ENCODE measurements around the gene ADARB1.

ADARB1 gene

GRCh38 chr21:45154511-45155508 lies 80.4 kb downstream of the ADARB1 start:
- DNase-seq, result no peak

GRCh38 chr21:45155910-45156309 lies 81.5 kb downstream of the ADARB1 start:
- DNase-seq, result no peak

DNA sequence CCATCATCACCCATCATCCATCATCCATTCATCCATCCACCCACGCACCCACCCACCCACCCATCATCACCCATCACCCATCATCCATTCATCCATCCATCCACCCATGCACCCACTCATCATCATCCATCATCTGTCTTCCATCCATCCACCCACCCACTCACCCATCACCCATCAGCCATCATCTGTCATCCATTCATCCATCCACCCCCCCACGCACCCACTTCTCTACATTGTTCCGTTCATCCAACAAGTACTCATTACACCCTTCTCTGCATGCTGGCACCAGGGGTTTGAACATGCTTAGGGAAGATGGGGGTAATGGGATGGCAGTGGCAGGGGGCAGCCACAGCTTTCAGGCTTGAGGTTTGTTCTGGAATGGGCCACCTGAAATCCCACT lies 82.1 kb downstream of the ADARB1 start:
- DNase-seq, result no peak

DNA sequence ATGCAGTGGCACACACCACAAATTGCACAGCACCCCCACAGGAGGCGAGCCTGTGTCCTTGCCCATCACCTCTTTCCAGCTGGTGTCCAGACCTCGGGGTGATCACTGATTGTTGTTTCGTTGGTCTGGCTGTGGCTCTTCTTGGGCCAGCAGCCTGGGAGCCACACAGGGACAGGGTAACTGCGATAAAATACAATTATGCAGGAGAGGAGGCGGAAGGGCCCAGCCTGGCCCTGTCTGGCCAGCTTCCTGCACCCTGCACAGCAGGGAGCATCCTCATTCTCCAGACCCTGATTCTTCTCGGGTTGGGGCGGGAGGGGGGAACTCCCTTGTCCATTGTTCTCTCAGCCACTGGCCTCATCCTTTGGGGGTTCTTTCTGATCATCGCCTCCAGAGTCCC lies 83.6 kb downstream of the ADARB1 start:
- DNase-seq, result no peak

DNA sequence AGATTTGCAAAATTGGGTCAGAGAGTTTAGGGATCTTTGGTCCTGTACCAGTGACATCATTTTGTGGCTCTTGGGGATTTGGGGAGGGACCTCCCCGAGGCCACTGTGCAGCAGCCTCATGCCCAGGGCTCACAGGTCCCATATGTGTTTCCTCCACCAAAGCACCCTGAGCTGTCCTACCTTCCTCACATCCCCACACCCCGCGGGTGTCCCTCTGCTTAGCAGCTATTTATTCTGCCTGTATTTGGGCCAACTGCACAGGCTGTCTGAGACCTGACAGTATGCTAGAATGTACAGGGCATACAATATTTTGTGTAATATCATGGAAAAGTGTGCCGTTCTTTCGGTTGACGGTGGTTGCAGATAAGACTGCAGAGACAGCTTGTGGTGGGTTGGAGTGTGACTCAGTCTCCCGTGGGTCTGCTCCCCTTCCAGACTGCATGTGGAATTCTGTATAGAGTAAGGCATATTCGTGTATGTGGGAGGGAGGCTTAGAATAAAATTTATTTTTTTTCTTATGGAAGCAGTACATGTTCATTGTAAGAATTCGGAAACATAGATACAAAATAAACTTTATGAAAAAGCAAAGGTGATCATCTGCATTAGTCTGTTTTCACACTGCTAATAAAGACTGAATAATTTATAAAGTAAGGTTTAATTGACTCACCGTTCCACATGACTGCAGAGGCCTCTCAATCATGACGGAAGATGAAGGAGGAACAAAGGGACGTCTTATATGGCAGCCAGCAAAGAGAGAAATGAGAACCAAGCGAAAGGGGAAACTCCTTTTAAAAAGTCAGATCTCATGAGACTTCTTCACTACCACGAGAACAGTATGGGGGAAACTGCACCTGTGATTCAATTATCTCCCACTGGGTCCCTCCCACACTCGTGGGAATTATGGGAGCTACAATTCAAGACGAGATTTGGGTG lies 84.4 kb downstream of the ADARB1 start:
- DNase-seq, result no peak

- DNase-seq, result no peak
Measured at GRCh38 chr21:45160198-45160597, 85.8 kb downstream of the ADARB1 start.

GRCh38 chr21:45161038-45161945 lies 86.9 kb downstream of the ADARB1 start:
- no peak for DNase-seq

DNA sequence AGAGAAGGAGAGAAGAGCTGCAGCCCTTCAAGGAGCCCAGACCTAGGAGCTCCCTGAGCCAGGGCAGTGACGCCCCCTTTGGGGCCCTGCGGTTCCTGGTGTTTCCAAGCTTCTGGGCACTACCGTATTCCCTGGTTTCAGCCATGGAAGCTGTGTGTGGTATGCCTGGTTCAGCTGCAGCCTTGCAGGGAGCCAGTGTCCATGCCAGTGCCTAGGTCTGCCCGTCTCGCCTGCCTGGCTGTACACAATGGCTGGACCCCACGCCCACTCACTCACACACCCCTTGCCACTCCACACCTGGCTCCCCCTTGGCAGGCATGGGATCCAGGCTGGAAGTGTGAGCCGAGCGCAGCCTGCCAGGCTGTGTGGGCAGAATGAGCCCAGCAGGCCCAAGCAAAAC lies 87.7 kb downstream of the ADARB1 start:
- no peak for DNase-seq

GRCh38 chr21:45162809-45163208 lies 88.4 kb downstream of the ADARB1 start:
- DNase-seq, result no peak

GRCh38 chr21:45163413-45164123 lies 89.2 kb downstream of the ADARB1 start:
- DNase-seq, result no peak

DNA sequence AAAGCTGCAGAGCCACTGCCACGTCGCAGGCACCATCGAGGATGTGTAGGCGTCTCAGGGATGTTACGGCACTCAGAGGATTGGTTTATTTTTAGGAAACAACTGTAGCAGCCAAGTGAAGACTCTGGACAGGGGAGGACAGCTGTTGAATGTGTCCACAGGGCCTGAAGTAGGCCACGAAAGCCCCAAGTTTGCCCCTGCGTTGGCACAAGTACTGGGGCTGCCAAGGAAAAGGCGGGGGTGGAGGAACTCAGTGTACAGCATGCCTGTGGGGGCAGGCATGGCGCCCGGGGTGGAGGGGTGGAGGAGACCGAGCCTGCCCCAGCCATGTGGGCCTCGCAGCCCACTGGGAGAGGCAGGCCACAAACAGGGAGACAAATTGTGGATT lies 89.7 kb downstream of the ADARB1 start:
- no peak for DNase-seq

- no peak for DNase-seq
Measured at GRCh38 chr21:45164838-45165237, 90.5 kb downstream of the ADARB1 start.

GRCh38 chr21:45166931-45167330 lies 92.6 kb downstream of the ADARB1 start:
- no peak for DNase-seq

GRCh38 chr21:45167796-45168222 lies 93.4 kb downstream of the ADARB1 start:
- no peak for DNase-seq

DNA sequence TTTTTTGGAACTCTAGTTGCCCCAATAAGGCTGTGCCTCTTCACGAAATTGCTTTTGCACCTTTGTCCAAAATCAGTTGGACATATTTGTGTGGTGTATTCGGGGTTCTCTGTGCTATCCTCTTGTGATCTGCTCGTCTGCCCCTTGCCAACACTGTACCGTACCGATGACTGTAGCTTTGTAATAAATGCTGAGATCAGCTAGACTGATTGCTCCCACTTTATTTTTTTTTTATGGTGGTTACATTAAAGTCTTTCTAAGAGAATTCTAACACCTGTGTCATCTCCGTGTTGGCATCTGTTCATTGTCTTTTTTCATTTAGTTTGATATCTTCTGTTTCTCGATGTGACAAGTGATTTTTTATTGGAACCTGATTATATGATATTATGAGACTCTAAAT lies 94.1 kb downstream of the ADARB1 start:
- DNase-seq, result no peak

DNA sequence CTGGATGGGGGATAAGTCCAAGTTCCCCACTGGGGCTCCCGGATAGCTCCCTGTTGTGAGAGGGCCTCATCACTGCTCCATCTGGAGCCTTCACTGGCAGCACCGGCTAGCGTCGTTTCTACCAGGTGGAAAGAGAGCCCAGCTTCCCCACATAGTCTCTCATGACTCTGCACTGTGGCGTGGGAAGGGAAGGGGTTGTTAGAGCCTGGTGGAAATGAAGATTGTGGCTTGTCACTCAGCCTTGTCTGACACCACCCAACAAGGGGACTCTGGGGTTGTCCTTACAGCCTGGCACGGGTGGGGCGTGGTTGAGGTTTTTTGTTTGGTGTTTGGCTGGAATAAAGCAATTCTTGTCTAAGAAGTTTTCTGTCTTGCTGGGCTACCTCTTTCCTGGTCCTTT lies 94.6 kb downstream of the ADARB1 start:
- DNase-seq, result no peak

DNA sequence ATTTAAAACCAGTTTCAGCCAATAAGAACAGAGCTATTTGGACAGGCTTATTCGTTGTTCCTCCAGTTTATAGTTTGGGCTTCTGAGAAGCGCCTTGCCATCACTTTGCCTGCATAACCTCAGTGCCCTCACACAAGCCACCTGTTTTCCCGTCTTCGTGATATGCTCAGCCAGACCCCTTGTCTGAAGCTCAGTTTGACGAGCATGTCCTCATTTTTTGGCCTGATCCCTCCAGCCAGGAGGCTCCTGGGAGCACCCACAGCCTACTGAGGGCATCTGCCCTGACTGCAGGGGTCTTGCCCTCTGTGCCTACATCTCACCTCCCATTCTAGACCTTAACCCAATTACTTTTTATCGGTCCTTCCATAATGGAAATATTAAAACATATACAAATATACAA lies 95.3 kb downstream of the ADARB1 start:
- no peak for DNase-seq

DNA sequence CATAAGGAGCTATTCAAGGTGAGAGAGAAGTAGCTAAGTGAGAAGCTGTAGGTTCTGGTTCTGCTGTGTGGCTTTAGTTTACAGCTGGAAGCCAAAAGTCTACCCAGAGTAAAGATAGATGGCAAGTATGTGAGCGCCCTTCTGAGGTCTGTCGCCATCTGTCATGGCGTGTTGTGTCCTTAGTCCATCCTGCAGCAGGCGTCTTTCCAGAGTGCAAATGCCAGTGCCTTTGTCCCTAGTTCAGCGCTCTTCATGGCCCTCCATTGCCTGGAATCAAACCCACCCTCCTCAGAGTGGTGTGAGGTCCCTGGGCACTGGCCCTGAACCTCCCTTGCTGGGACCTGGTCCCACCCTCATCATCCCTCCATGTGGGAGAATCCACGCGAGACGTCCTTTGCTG lies 96.6 kb downstream of the ADARB1 start:
- DNase-seq, result no peak

DNA sequence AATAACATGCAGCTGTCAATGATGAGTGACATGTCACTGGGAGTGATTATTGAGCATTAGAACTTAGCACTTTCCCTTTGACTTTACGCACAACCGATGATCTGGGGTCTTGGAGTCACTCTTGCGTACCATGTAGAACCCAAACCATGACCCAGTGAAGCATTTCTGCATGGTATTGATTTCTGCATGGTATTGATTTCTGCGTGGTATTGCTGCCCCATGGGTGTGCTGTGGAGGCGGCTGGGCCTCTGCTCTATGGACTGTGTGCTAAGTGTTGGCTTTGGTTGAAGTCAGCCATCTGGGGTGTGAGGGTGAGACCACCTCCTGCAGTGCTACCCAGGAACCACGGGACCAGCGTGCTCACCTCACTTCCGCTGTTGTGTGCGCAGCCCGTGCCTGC lies 98.0 kb downstream of the ADARB1 start:
- DNase-seq, result no peak

DNA sequence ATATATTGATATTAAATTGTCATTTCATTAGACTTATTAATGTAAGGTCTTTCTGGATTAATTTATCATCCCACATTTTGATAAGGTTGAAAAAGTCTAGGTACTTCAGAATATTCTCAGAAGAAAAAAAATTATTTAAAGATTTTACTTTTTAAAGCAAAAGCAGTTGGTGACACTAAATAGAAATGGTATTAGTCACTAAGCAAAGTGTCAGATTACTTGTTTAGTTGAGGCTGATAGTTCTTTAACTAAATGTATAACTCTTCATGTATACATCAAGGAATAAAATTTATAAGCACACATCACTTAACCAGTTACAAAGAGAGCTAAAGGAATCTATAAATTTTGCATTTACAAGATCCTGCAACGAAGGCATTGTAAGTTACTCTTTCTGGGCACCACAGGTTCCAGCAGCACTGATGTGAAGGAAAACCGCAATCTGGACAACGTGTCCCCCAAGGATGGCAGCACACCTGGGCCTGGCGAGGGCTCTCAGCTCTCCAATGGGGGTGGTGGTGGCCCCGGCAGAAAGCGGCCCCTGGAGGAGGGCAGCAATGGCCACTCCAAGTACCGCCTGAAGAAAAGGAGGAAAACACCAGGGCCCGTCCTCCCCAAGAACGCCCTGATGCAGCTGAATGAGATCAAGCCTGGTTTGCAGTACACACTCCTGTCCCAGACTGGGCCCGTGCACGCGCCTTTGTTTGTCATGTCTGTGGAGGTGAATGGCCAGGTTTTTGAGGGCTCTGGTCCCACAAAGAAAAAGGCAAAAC lies 101.1 kb downstream of the ADARB1 start:
- DNase-seq, result no peak

DNA sequence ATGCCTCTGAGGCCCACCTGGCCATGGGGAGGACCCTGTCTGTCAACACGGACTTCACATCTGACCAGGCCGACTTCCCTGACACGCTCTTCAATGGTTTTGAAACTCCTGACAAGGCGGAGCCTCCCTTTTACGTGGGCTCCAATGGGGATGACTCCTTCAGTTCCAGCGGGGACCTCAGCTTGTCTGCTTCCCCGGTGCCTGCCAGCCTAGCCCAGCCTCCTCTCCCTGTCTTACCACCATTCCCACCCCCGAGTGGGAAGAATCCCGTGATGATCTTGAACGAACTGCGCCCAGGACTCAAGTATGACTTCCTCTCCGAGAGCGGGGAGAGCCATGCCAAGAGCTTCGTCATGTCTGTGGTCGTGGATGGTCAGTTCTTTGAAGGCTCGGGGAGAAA lies 101.8 kb downstream of the ADARB1 start:
- DNase-seq, result no peak
